Stimulated activated CD4-positive, alpha-beta T cell treated with anti-CD3 and anti-CD28 coated beads, Interleukin-15, amount 100 ng/mL, for 48 hours (primary cell): Measurements from ENCODE around the gene WIPF3.

ENCODE experiments used
- DNase-seq, 2 donors: peaks; one replicate each; pipeline ENCODE4 v3.0.0-alpha.2; 2020; ENCODE audit warnings: low read depth in 2 of 2

The WIPF3 gene

DNA sequence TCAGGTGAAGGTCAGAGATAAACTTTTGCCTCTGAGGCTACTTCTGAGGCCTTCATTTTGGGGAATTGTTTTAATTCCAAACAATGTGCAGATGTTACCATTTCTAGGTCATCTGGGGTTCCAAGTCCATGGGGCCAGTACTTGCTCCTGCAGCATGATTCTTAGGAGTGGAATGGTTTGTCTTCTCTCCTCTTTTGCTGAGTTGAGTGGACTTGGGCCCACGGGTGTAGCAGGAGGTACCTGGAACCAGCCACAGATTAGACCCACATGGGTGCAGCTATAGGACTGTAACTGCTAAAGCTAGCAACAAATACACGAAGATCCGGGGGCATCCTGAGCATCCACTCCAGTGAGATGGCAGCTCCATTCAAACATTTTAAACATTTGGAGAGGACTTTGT, 41.6 kb downstream of the WIPF3 start:
- DNase-seq, result no peak

DNA sequence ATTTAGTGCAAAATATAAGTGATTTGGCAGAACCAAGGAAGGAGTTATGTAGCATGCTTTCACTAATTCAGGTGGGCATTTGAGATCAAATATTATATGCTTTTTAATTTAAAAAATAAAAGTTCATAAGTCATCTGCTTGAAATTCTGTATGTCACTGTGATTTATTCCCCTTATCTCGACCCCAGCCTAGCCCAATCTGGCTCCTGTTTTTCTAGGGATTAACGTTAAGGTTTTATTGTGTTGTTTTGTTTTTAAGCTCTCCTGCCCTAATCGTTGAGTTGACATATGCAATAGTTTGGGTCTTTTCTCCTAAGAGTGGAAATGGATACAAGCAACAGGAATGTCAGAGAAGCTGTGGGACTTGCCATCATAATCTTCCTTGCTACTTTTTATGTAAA, 42.6 kb downstream of the WIPF3 start:
- DNase-seq, result no peak

DNA sequence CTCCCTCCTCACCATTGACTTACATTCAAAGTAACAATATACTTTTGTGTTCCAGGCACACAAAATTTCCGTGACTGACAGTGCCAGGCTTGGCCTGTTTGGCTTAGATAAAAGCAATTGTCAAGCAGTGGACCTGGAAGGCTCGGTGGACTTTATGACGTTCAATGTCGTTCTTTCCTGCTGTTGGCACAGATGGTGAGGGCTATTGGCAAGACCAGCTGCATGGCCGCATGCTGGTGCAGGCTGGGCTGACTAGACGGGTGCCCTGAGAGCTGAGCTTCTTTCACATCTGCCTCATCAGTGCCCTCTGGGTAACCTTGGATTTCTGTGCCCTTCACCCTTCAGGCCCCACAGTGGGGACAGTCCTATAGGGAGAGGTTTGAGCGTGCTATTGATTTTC, 45.2 kb downstream of the WIPF3 start:
- DNase-seq, result no peak

DNA sequence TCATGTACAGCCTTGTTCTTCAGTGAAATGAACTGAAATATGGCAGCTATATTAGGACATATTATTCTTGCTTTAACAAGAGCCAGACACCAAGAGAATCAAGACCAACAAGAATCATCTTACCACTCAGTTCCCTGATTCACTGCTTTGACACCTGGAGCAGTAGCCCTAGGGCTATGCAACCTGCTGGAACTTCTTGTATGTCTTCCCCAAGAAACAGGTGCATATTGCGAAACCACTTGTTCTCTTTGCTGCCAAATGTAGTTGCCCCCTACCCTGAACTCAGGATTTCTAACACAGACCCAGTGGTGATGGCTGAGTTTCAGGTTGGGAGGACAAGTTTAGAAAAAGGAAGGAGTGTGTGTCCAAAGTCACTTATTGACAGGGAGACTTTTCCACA, 46.1 kb downstream of the WIPF3 start:
- DNase-seq, result no peak

DNA sequence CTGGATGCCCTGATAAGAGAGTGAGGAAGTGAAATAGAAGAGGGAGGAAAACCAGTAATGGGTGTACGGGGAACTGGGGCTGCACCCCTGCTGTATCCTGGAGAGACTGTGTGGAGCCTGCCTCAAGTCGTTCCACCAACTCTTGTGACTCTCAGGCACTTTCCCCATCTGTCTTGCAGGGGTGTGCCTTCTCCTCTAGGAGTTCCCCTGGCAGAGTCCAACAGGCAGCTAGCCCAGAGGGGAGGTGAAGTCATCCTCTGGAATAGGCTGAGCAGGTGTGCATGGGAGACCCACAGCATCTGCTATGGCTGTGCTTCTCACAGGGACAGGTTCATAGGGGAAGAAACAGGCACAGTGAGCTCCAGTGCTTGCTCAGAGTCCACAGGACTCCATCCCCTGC, 46.8 kb downstream of the WIPF3 start:
- DNase-seq, result no peak

DNA sequence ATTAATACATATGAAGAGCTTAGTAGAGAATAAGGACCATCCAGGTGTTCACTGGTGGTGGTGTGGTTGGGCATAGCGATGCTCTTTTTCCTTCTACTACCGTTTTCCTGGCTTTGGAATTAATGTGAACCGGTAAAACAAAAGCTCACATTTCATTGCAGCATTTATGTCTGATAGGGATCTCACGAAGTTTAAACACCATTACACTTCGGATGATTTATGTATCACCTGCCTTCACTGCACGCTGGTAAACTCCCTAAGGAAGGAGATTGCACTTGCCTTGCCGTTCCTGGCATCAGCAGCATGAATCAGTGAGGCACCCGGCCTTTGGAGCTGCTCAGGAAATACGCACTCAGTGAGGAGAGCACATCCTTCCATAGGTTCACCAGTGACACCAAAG, 47.5 kb downstream of the WIPF3 start:
- no peak for DNase-seq

DNA sequence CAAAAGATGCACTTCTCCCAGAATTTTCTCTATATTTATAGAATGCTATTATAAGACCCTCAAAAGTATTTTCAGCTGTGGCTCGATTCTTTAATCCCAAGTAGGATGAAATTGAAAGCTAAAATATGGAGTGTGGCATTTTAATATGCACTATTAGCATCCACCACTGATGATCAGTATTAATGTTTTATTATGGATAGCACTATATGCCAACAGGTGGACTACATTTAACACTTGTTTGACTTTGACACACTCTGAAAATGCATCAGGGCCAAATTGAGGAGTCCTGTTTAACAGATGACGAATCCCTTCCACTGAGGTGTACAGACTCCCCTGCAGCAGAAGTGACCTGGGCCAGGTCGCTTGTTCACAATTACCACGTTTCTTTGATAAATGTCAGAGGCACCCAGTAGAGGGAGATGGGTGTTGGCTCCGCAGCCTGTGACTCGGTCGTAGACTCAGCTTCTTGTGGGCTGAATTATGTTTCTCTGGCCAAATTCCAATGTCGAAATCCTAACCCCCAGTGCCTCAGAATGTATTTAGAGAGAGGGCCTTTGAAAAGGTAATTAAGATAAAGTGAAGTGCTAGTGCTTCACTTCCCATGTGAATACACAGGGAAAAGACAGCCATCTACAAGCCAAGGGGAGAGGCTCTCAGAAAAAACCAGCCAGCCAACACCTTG, 48.1 kb downstream of the WIPF3 start:
- DNase-seq, result no peak

DNA sequence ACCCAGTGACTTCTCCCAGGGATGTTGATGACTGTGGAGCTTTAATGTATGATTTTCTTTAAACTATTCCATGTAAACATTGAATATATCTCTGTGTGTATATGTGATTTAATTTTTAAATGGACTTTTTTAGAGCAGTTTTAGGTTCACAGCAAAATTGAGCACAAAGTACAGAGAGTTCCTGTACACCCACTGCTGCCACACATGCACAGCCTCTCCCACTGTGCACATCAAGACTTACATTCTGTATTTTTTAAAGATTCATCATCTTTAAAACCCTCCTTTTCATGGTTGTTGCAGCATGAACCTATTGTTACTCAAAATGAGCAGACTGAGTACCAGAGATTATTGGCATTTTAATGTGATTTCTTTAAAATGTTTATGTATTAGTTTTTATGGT, 51.3 kb downstream of the WIPF3 start:
- no peak for DNase-seq

DNA sequence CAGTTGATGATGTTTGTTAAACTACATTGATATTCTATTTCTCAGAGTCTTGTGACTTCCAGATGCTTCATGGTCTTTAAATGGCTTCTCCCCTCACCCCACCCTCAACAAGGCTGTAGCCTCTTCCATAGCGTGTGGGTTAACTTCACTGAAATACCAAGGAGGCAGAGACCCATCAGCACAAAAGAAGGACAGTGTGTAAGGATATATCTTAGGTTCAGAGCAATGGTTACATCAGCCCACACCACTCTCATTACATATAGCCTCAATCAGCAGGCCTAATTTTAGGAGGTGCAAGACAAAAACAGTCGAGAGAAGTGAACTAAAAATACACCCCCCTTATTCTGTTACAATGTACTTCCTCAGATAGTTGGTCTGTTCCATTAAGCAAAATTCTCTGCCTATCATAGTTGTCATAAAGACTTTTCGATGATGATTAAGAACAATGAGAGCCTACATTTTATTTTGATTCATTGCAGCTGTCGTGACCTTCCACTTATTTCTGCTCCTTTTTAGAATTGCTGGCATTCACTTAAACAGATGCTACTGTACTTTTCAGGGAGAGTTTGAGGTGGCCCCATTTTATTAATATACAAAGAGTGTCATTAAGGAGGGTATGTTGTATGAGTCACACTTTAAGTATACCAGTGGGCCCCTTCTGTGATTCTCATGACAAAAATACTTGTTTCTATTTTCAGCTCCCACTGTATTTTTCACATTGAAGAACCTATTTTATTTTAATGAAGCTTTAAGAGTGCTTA, 52.1 kb downstream of the WIPF3 start:
- no peak for DNase-seq

DNA sequence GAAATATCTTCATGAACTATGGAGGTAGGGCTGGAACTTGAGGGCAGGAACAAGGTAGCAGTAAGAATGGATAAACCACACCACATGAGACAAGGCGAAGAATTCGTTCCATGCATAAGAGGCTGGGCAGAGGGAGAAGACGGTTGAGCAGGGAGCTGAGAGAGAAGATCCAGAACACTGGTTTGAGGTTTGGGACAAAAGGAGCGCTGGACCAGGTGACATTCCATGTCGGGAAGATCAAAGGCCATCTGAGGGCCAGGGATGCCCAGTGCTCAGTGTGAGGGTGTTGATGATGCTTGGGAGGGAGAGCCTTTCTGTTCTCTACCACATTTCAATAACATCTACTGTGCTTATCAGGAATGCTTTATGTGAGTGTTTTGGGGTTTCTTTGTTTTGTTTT, 52.8 kb downstream of the WIPF3 start:
- no peak for DNase-seq

DNA sequence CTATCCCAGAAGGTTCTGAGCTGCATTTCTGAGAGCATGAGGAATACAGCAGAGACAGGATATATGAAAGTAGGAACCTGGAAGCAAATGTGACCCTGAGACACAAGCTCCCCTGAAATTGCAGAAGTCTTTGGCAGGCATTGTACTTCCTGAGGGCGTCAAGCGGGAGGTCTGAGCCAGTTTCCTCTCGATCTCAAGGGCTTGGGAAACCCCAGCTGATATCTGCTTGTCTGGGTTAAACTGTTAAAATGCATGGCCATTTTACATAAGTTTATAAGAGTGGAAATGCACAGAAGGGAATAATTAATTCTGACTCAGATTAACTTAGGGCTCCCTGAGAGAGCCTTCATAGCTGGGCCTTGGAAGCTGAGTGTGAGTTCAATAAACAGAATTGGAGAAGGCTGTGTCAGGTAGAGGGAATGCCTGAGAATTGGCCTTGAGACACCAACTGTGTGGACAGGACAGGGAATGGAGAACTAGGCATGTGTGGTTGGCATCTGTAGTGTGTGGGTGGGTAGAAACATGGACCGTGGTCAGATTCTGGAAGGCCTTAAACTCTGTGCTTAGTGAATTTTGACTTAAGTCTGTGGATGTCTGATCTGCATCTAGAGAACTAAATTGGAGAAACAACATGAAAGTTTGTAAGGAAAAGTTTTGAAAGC, 53.3 kb downstream of the WIPF3 start:
- DNase-seq, result no peak

DNA sequence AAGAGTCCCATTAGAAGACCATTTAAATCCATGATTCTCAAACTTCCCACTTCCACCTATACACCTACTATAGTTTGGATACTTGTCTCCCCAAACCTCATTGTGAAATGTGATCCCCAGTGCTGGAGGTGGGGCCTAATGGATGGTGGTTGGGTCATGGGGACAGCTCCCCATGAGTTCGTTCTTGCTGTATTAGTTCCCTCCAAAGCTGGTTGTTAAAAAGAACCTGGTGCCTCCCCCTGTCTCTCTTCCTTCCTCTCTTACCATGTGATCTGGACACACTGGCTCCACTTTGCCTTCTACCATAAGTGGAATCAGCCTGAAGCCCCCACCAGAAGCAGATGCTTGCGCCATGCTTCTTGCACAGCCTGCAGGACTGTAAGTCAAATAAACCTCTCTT, 53.9 kb downstream of the WIPF3 start:
- DNase-seq, result no peak

DNA sequence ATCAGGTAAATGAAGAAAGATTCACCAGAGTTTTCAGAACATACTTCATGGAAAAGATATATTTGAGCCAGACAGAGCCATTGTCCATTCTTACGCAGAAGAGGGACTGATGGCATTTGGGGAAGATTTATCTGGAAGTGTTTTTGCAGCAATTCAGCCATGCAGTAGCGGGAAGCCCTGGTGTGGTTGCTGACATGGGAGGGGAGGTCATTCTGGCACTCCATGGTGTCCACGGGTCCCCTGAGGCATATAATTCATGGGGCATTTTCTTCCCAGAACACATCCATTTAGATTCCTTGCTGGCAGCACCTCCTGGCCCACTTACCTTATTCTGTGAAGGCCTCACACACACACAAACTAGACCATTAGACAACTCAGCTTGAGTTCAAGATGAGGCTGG, 55.6 kb downstream of the WIPF3 start:
- DNase-seq, result no peak

DNA sequence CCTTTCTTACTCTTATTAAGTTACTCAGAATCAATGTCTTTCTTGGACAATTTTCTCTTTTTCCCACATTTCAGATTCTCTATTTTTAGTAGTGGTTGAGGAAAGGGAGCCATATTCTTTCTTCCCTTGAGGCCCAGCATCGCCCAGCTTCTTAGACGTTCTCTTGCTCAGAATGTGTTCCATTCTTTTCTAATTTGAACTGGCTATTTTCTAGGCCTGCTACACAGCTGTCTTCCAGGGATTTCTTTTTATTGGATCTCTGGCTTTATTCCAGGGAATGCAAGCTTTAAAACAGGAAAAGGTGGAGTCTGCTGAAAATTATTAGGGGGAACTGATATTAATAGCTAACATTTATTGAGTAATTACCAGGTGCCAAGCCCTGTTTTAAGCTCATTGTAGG, 58.3 kb downstream of the WIPF3 start:
- no peak for DNase-seq

DNA sequence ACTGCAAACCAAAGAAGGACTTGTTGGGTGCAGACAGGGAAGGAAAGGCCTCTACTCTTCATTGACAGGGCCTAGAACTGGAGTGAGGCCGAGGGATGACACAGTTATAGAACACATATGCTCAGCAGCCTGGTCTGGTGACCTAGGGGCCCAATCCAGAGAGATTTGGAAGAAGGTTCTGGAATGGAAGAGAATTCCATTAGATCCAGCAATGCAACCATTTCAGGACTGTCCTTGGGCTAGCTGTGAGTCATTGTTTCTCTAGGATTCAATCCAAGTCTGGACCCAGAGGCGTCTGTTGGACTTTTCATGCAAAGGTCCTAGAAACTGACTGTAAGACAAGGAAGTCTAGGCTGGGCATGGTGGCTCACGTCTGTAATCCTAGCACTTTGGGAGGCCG, 59.2 kb downstream of the WIPF3 start:
- DNase-seq, result no peak

DNA sequence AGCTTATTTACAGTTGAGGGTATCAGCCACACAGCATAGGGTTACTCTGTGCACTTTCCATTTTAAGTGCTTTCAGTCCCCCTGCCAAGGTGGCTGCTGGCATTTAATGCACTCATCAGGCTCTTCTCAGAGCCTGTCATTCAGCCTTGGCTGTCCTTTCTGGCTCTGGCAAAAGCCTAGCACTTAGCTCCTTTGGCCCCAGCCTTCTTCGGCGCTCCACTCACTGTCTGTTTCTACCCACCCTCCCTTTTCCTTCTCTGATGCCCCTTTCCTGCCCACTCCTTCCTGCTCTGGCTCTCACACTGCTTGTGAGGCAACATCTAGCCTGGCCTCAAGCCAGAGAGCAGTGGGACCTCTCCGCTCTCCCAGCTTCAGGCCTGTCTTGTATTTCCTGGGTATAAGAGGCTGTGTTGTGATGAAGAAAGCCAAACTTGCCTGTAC, 60.2 kb downstream of the WIPF3 start:
- DNase-seq, result no peak

DNA sequence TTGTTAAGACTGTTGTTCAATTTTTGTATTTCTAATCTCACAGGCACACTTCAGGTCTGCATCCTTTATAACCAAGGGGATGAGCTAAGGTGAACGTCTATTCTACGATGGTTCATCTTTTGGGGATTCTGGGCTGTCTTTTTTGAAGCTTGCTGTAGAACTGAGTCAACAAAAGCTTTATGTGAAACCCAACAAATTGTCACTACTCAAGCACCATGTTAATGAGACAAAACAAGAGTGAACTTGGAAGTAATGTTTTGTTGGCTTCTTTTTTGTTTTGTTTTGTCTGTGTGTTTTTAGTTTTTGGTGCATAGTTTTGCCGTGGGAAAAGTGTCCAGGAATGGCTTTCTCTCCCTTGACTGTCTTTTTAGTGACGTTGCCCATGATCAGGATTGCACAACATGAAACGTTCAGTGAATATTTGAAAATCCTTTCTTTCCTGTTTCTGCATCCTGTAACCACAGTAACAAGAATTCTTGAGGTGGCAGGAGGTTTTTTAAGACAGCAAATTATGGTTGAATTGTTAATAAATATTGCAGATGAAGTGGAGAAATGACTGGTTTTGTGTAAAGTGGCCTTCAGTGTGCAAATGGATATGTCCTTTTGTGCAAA, 65.6 kb downstream of the WIPF3 start:
- no peak for DNase-seq

DNA sequence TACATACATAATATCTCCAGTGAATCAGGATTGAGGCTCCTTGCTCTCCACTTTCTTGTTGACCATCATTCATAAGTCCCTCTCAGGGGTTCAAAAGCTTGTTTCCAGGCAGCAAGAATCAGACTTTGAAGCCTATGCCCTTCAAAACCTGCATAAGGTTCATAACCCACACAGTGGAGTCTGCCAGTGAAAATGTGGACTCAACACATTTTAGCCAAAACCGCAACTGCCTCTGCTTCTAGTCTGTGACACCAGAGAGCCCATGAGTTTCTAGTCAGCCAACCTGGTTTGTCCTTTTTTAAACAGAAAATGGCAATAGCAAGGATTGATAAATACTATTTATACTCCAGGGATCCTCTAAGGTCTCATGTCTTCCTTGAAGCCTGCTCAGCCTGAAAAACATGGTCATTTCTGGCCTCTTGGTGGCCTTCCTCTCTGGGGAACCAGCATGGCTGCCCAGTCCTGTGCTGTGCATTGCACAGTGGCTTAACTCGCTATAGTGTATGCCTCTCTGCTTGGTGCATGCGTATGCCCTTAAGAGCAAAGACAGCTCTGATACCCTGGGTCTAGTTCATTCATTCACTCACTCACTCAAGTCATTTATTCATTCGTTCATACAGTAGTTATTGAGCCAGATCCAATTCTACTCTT, 67.5 kb downstream of the WIPF3 start:
- no peak for DNase-seq

DNA sequence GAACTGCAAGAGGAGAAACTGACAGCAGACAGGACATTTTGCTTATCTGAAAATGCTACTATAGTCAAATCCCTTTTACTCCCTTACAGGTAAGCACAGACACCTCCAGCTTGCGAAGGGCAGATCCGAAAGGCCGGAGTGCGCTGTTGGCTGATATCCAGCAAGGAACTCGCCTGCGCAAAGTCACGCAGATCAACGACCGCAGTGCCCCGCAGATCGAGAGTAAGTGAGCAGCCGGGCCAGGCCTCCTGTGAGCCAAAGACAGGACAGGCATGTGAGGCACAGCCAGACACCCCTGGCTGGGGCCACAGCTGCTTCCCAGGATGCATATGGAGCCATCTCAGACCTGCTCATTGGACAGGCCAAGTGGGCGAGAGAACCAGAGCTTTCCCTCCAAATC, 69.4 kb downstream of the WIPF3 start:
- no peak for DNase-seq

DNA sequence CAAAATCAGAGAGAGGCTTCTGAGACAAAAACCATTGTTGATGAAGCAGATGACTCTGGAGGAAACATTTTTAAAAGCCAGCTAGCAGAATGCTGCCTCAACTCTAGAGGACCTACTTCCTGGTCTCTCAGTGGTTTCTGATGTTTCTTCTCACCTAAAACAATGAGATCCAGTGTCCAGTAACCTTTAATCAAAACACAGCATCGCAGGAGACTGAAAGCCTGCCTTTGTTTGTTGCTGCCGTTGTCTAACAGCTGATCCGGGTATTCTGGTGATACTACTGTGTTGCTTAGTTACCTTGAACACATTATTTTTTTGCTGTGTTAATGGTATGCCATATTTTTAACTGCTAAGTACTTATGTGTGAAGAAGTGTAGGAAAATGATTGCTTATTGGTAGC, 70.9 kb downstream of the WIPF3 start:
- no peak for DNase-seq

DNA sequence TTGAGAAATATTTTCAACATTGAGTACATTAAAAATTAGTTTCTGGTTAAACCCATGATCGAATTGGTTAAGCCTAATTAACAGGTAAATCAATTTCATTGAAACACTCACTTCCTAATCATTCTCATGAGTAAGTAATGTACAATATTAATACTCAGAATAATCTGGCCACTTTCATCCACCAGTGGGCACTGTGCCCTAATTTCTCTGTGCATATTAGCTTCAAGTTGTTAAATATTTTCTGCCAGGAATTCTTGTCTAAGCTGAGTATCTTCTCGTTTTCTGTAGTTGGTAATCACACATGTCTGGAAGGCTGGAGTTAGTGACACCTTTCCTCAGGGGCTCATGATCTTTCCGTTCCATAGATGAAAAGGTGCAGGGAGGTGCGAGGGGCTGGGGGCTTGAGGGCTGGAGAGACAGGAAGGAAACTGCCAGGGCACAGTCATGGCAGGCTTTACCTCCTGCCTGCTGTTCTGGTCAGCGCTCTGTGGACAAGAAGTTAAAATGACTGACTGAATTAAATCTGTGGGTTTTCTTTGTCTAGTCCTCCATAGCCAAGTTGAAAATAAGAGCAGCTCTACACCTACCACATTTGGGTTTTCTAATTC, 71.9 kb downstream of the WIPF3 start:
- no peak for DNase-seq

DNA sequence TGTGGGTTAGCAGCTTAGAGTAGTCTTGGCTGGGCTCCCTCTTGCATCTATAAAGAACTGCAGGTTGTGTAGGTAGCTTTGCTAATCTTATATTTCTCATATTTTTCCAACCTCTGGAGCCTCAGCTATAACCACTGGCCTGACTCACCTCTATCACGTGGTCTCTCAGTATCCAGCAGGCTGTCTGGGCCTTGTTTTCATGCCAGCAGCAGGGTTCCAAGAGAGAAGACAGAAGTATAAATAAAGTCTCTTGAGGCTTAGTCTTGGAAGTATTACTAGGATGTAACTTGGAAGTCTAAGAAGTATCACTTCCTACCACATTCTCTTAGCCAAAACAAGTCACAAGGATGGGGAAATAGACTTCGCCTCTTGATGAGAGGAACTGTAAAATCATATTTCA, 73.3 kb downstream of the WIPF3 start:
- no peak for DNase-seq
